SK-N-SH treated with all-trans-retinoic acid at 6 μM for 48 hours (cell line): Measurements from ENCODE around the gene SCIN.

Experiments
- ATAC-seq: fragments of 200-7000 bp; cut with Tn5 transposase; 3 replicates; pipeline ENCODE4 v1.9.1; 2020; ENCODE audit warnings: mild to moderate bottlenecking, moderate library complexity
- ARNTL ChIP-seq: fragments of 450-650 bp; formaldehyde crosslinking; IDR thresholded peaks from 2 replicates; pipeline ENCODE4 v1.5.0; 2020; ENCODE audit warnings: low read depth, mild to moderate bottlenecking, moderate library complexity, borderline replicate concordance
- BACH2 ChIP-seq: fragments of 250-450 bp; sonication (Bioruptor Pico); IDR thresholded peaks from 2 replicates; pipeline ENCODE4 v1.9.0; 2021; ENCODE audit warnings: mild to moderate bottlenecking, borderline replicate concordance
- CSDC2 ChIP-seq: fragments of 250-450 bp; sonication (Bioruptor Pico); IDR thresholded peaks from 2 replicates; pipeline ENCODE4 v1.5.0; 2020; ENCODE audit warnings: mild to moderate bottlenecking, moderate library complexity
- ESRRG ChIP-seq: fragments of 250-450 bp; sonication (Bioruptor Pico); IDR thresholded peaks from 2 replicates; pipeline ENCODE4 v1.6.1; 2021; ENCODE audit warnings: mild to moderate bottlenecking
- GLIS3 ChIP-seq: fragments of 250-450 bp; sonication (Bioruptor Pico); IDR thresholded peaks from 2 replicates; pipeline ENCODE4 v1.5.0; 2020; ENCODE audit warnings: mild to moderate bottlenecking, moderate library complexity
- ISL1 ChIP-seq: fragments of 250-450 bp; sonication (Bioruptor Pico); IDR thresholded peaks from 2 replicates; pipeline ENCODE4 v2.1.2; 2022; ENCODE audit warnings: mild to moderate bottlenecking, moderate library complexity
- OSR1 ChIP-seq: fragments of 250-450 bp; sonication (Bioruptor Pico); IDR thresholded peaks from 2 replicates; pipeline ENCODE4 v1.8.0; 2022; ENCODE audit warnings: moderate library complexity, mild to moderate bottlenecking, inconsistent platforms
- PATZ1 ChIP-seq: fragments of 250-450 bp; sonication (Bioruptor Pico); IDR thresholded peaks from 2 replicates; pipeline ENCODE4 v1.8.0; 2020; ENCODE audit warnings: mild to moderate bottlenecking, moderate library complexity, borderline replicate concordance
- POU6F1 ChIP-seq: fragments of 250-450 bp; sonication (Bioruptor Pico); IDR thresholded peaks from 2 replicates; pipeline ENCODE4 v1.8.0; 2021; ENCODE audit warnings: low read depth, mild to moderate bottlenecking, moderate library complexity, borderline replicate concordance
- RARB ChIP-seq: fragments of 250-450 bp; sonication (Bioruptor Pico); IDR thresholded peaks from 2 replicates; pipeline ENCODE4 v1.8.0; 2021; ENCODE audit warnings: mild to moderate bottlenecking, moderate library complexity
- SNAI2 ChIP-seq: fragments of 250-450 bp; sonication (Bioruptor Pico); IDR thresholded peaks from 2 replicates; pipeline ENCODE4 v1.5.0; 2020; ENCODE audit warnings: mild to moderate bottlenecking, moderate library complexity
- TCF4 ChIP-seq: fragments of 250-450 bp; sonication (Bioruptor Pico); IDR thresholded peaks from 2 replicates; pipeline ENCODE4 v1.8.0; 2021; ENCODE audit warnings: mild to moderate bottlenecking, moderate library complexity, borderline replicate concordance
- TOX ChIP-seq: fragments of 250-450 bp; sonication (Bioruptor Pico); IDR thresholded peaks from 2 replicates; pipeline ENCODE4 v1.8.0; 2021; ENCODE audit warnings: mild to moderate bottlenecking, moderate library complexity, borderline replicate concordance
- TSHZ2 ChIP-seq: fragments of 250-450 bp; sonication (Bioruptor Pico); IDR thresholded peaks from 2 replicates; pipeline ENCODE4 v1.5.0; 2020; ENCODE audit warnings: mild to moderate bottlenecking, moderate library complexity
- ZC3H10 ChIP-seq: fragments of 250-450 bp; sonication (Bioruptor Pico); IDR thresholded peaks from 2 replicates; pipeline ENCODE4 v1.5.1; 2021; ENCODE audit warnings: mild to moderate bottlenecking, moderate library complexity
- ZFP3 ChIP-seq: fragments of 250-450 bp; sonication (Bioruptor Pico); IDR thresholded peaks from 2 replicates; pipeline ENCODE4 v1.5.0; 2020; ENCODE audit warnings: mild to moderate bottlenecking, moderate library complexity
- ZNF565 ChIP-seq: fragments of 450-650 bp; formaldehyde crosslinking; conservative IDR thresholded peaks from 2 replicates; pipeline ENCODE4 v1.5.0; 2020; ENCODE audit warnings: low read depth, mild to moderate bottlenecking, moderate library complexity
- ZNF70 ChIP-seq: fragments of 450-650 bp; formaldehyde crosslinking; IDR thresholded peaks from 2 replicates; pipeline ENCODE4 v1.5.0; 2020; ENCODE audit warnings: mild to moderate bottlenecking, moderate library complexity
- ZNF8 ChIP-seq: fragments of 450-650 bp; formaldehyde crosslinking; IDR thresholded peaks from 2 replicates; pipeline ENCODE4 v1.5.0; 2020; ENCODE audit warnings: mild to moderate bottlenecking, moderate library complexity
- TF ChIP-seq, protein P1 (sequence below): fragments of 250-450 bp; sonication (Bioruptor Pico); IDR thresholded peaks from 2 replicates; pipeline ENCODE4 v1.5.1; 2021; ENCODE audit warnings: mild to moderate bottlenecking, moderate library complexity
- TF ChIP-seq, protein P2 (sequence below): fragments of 250-450 bp; sonication (Bioruptor Pico); IDR thresholded peaks from 2 replicates; pipeline ENCODE4 v1.5.1; 2020; ENCODE audit warnings: low read depth, mild to moderate bottlenecking, moderate library complexity

SCIN gene

DNA sequence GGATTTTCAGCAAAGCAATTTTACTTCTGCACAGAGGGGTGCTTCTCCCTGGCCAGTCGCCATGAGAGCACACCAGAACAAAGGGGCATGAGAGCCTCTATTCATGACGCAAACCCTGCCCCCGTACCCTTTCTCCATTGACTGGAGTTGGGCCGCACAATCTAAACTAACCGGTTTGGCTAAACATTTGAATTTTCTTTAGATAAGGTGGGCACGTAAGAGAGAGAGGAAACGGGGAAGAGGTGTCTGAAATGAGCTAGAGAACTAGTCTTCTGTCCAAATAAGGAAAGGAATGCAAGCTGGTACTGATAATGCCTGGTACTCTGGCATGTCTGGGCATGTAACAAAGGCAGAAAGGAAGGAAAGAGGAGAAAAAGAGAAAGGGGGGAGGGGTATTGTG lies 13.2 kb upstream of the SCIN start:
- no peak for TF ChIP-seq ZC3H10 (CRISPR knock-in tag)
- TF ChIP-seq TOX (CRISPR knock-in tag): no peak
- TF ChIP-seq, protein P1, sequence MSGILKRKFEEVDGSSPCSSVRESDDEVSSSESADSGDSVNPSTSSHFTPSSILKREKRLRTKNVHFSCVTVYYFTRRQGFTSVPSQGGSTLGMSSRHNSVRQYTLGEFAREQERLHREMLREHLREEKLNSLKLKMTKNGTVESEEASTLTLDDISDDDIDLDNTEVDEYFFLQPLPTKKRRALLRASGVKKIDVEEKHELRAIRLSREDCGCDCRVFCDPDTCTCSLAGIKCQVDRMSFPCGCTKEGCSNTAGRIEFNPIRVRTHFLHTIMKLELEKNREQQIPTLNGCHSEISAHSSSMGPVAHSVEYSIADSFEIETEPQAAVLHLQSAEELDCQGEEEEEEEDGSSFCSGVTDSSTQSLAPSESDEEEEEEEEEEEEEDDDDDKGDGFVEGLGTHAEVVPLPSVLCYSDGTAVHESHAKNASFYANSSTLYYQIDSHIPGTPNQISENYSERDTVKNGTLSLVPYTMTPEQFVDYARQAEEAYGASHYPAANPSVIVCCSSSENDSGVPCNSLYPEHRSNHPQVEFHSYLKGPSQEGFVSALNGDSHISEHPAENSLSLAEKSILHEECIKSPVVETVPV (CRISPR knock-in tag): no peak
- TF ChIP-seq POU6F1 (CRISPR knock-in tag): no peak
- no peak for TF ChIP-seq BACH2 (CRISPR knock-in tag)
- no peak for TF ChIP-seq RARB (CRISPR knock-in tag)
- TF ChIP-seq TSHZ2 (CRISPR knock-in tag): no peak
- TF ChIP-seq, protein P2, sequence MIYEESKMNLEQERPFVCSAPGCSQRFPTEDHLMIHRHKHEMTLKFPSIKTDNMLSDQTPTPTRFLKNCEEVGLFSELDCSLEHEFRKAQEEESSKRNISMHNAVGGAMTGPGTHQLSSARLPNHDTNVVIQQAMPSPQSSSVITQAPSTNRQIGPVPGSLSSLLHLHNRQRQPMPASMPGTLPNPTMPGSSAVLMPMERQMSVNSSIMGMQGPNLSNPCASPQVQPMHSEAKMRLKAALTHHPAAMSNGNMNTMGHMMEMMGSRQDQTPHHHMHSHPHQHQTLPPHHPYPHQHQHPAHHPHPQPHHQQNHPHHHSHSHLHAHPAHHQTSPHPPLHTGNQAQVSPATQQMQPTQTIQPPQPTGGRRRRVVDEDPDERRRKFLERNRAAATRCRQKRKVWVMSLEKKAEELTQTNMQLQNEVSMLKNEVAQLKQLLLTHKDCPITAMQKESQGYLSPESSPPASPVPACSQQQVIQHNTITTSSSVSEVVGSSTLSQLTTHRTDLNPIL (CRISPR knock-in tag): no peak
- TF ChIP-seq ZFP3 (CRISPR knock-in tag): no peak
- TF ChIP-seq TCF4 (CRISPR knock-in tag): no peak
- no peak for TF ChIP-seq PATZ1 (CRISPR knock-in tag)
- TF ChIP-seq ARNTL (CRISPR knock-in tag): no peak
- no peak for TF ChIP-seq ISL1
- TF ChIP-seq ZNF70 (CRISPR knock-in tag): no peak
- no peak for TF ChIP-seq GLIS3 (CRISPR knock-in tag)
- no peak for TF ChIP-seq ESRRG (CRISPR knock-in tag)
- TF ChIP-seq SNAI2 (CRISPR knock-in tag): no peak
- no peak for TF ChIP-seq CSDC2
- ATAC-seq: peak; percentile 32; the same call in 1 of the 3 replicates

GRCh38 chr7:12564996-12565764 lies 5.3 kb upstream of the SCIN start:
- ATAC-seq: no peak
- TF ChIP-seq OSR1: no peak
- peak; percentile 39; the same call in 1 of the 2 replicates for TF ChIP-seq ISL1
- TF ChIP-seq ZC3H10 (CRISPR knock-in tag): no peak

GRCh38 chr7:12565873-12566272 lies 4.6 kb upstream of the SCIN start:
- ATAC-seq: no peak
- TF ChIP-seq ESRRG (CRISPR knock-in tag): no peak
- TF ChIP-seq ISL1: no peak
- TF ChIP-seq ZC3H10 (CRISPR knock-in tag): no peak
- no peak for TF ChIP-seq ZNF565 (CRISPR knock-in tag)
- no peak for TF ChIP-seq ZNF8
- TF ChIP-seq, protein P2 (CRISPR knock-in tag): no peak
- no peak for TF ChIP-seq TSHZ2 (CRISPR knock-in tag)
- no peak for TF ChIP-seq SNAI2 (CRISPR knock-in tag)
- no peak for TF ChIP-seq ZNF70 (CRISPR knock-in tag)
- TF ChIP-seq POU6F1 (CRISPR knock-in tag): no peak
- TF ChIP-seq TOX (CRISPR knock-in tag): no peak
- TF ChIP-seq CSDC2: no peak
